Spleen (tissue), 7 donors: ENCODE measurements around the gene FXYD5.

Experiments used
- CTCF ChIP-seq, 11 experiments: fragments of 200-600 bp in 7 of 11; fragments of 450-650 bp in 4 of 11; sonication (generic) in 4 of 11; IDR thresholded peaks in 8 of 11; conservative IDR thresholded peaks in 3 of 11; 1 replicate in 7 of 11; 2 replicates in 4 of 11; pipeline versions ENCODE4 v1.4.0 to v1.8.0; 2016 to 2021; ENCODE audit warnings: antibody characterized with exemption in 11 of 11, inconsistent platforms in 4 of 11, mild to moderate bottlenecking in 1 of 11
- POLR2A ChIP-seq, 3 donors: fragments of 450-650 bp; IDR thresholded peaks; one replicate each; pipeline ENCODE4 v1.5.1; 2017; ENCODE audit warnings: antibody characterized with exemption in 3 of 3, mild to moderate bottlenecking in 1 of 3
- POLR2AphosphoS5 ChIP-seq, 3 donors: sonication (generic); formaldehyde crosslinking; IDR thresholded peaks; one replicate each; pipeline ENCODE4 v1.5.1; 2017; ENCODE audit warnings: antibody characterized with exemption in 3 of 3
- donor health status: DM: no; HTN: no; CAD: no; lungs with moderate emphysema.
- donor health status: DM: no; HTN: no; CAD: no.
- donor health status: DM: no; HTN: no; CAD: no.

GRCh38 chr19:35140207-35140961, 14.2 kb upstream of the FXYD5 start:
- TF ChIP-seq POLR2AphosphoS5 (IDR thresholded peaks at IDR 0.05) (no peak), CTCF (IDR thresholded peaks at IDR 0.05 in 8 of 11, conservative IDR thresholded peaks at IDR 0.05 in 3 of 11) (no peak), POLR2A (IDR thresholded peaks at IDR 0.05) (no peak)
